Prostate gland (tissue), 2 donors: Measurements from ENCODE around the gene AFAP1. TPM values are rescaled to one million over a fixed set of nuclear protein-coding genes. Genes with fewer than 3 reads are reported as not detected.

ENCODE experiments used
- DNase-seq: peaks from one replicate; pipeline ENCODE4 v3.0.0-alpha.2; 2019; ENCODE audit warnings: low spot score
- H3K27ac ChIP-seq, 2 donors: fragments of 200-600 bp; sonication (generic); 2 replicates each; pipeline ENCODE4 v1.5.1; 2017 to 2019
- H3K27me3 ChIP-seq: fragments of 200-600 bp; sonication (generic); replicated peaks from 2 replicates; pipeline ENCODE4 v1.5.1; 2019; ENCODE audit not compliant: insufficient read depth
- H3K36me3 ChIP-seq, 2 donors: fragments of 200-600 bp; sonication (generic); 1 replicate in 1 of 2; 2 replicates in 1 of 2; pipeline versions ENCODE4 v1.5.1 to v1.8.1; 2017 to 2019
- H3K4me1 ChIP-seq: fragments of 200-600 bp; sonication (generic); replicated peaks from 2 replicates; pipeline ENCODE4 v1.5.1; 2019
- H3K4me3 ChIP-seq, 2 donors: fragments of 200-600 bp; sonication (generic); 2 replicates each; pipeline ENCODE4 v1.5.1; 2017 to 2019
- H3K9me3 ChIP-seq: fragments of 200-600 bp; sonication (generic); 2 replicates; pipeline ENCODE4 v1.5.1; 2017
- CTCF ChIP-seq, 4 experiments: fragments of 200-600 bp in 2 of 4; fragments of 450-650 bp in 2 of 4; sonication (generic) in 2 of 4; IDR thresholded peaks; 1 replicate in 3 of 4; 2 replicates in 1 of 4; pipeline ENCODE4 v1.5.1; 2016 to 2019; ENCODE audit warnings: antibody characterized with exemption in 4 of 4, mild to moderate bottlenecking in 2 of 4, moderate library complexity in 2 of 4
- POLR2A ChIP-seq: fragments of 450-650 bp; IDR thresholded peaks from one replicate; pipeline ENCODE4 v1.6.1; 2016; ENCODE audit warnings: antibody characterized with exemption, mild to moderate bottlenecking
- POLR2AphosphoS5 ChIP-seq: sonication (generic); formaldehyde crosslinking; IDR thresholded peaks from one replicate; pipeline ENCODE4 v1.6.1; 2017; ENCODE audit warnings: antibody characterized with exemption
- WGBS: methylation state at CpG from one replicate; pipeline ENCODE4 v1.1.5; 2018; 5-methylcytosine and 5-hydroxymethylcytosine counted together
- intact Hi-C: fragments of 100-400 bp; cut with DNase I; formaldehyde crosslinking; loops from one replicate; pipeline ENCODE4 v1.14.2; 2022
- total RNA-seq, 2 donors: library from RNA; depleted of rRNA; stranded (reverse); fragments of >200 nt; gene quantifications; one replicate each; pipeline ENCODE4 v1.1.0, GENCODE V29; 2016

The AFAP1 gene
- total RNA-seq, 2 donors from 2014 or later: 17.5 to 19.8 TPM

DNA sequence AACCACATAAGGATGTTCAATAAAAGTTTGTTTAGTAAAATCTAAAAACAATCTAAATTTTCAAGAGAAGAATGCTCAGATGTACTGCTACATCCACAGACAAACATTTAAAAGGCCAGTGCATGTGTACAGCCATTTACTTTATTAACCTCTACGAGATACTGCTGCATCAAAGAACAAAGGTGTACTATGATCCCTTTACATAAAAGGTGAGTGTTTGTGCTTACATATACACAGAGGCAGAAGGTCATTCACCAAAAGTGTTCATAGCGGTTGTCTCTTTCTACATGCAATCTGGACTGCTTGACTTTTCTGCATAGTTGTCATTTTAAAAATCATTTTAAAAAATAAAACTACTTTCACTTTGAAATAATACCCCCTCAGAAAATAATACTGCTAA, 81.7 kb downstream of the AFAP1 start:
- H3K9me3 ChIP-seq: no peaks in the 10 kb centered on the region
- TF ChIP-seq CTCF (IDR thresholded peaks at IDR 0.05) (no peak), POLR2A (no peak)
- intact Hi-C loops: no loop called here
- DNase-seq: no peak
- WGBS: 68% methylated on average over 2 of the region's 2 CpGs
- H3K36me3 ChIP-seq: no peaks in the 10 kb centered on the region
- no peak overlapping the region for H3K27ac ChIP-seq
- H3K4me3 ChIP-seq: no peak overlapping the region
- H3K27me3 ChIP-seq: no peaks in the 10 kb centered on the region
- H3K4me1 ChIP-seq: no peaks in the 10 kb centered on the region

- Histone ChIP-seq H3K9me3 (no peaks in the 10 kb centered on the region), H3K36me3 (no peaks in the 10 kb centered on the region), H3K4me3 (no peak overlapping the region), H3K27ac (no peak overlapping the region), H3K27me3 (no peaks in the 10 kb centered on the region), H3K4me1 (no peaks in the 10 kb centered on the region)
- WGBS: 42% methylated on average over 8 of the region's 8 CpGs
- intact Hi-C loops: no loop called here
- no peak for DNase-seq
- TF ChIP-seq POLR2A (no peak), POLR2AphosphoS5 (no peak), CTCF (IDR thresholded peaks at IDR 0.05) (no peak)
These were observed 82.4 kb downstream of the AFAP1 start for GRCh38 chr4:7857238-7857701.

DNA sequence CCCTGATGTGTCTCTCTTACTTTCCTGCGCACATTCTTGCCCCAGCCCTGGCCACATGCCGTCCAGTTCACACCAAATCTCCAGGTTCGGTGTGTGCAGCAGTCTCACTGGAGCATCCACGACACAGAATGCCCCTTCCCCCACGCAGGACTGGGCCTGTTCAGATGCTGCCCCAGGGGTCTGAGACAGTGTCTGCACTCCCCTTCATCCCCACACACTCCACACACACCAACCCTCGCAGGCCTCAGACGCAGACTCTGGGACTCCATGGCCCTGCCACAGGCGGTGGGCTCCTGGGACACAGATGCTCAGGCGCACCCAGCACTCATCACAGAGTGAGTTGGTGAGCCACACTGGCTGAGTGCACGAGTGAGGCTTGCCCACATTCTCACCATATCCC, 83.9 kb downstream of the AFAP1 start:
- TF ChIP-seq POLR2A (no peak), POLR2AphosphoS5 (no peak), CTCF (IDR thresholded peaks at IDR 0.05) (no peak)

GRCh38 chr4:7854697-7855370, 84.8 kb downstream of the AFAP1 start:
- H3K4me1 ChIP-seq: no peaks in the 10 kb centered on the region
- no peaks in the 10 kb centered on the region for H3K27me3 ChIP-seq
- TF ChIP-seq POLR2A (no peak), POLR2AphosphoS5 (no peak), CTCF (IDR thresholded peaks at IDR 0.05) (no peak)
- no peak overlapping the region for H3K4me3 ChIP-seq
- no peaks in the 10 kb centered on the region for H3K9me3 ChIP-seq
- intact Hi-C loops: no loop called here
- H3K36me3 ChIP-seq: no peaks in the 10 kb centered on the region
- DNase-seq: no peak
- no peak overlapping the region for H3K27ac ChIP-seq
- 79% methylated on average over 9 of the region's 9 CpGs for WGBS

More for the DNA sequence above, 83.9 kb downstream of the AFAP1 start:
- WGBS: 95% methylated on average over 10 of the region's 10 CpGs
- intact Hi-C loops: no loop called here
- Histone ChIP-seq H3K4me1 (no peaks in the 10 kb centered on the region), H3K27ac (no peak overlapping the region), H3K36me3 (no peaks in the 10 kb centered on the region), H3K4me3 (no peak overlapping the region), H3K27me3 (no peaks in the 10 kb centered on the region), H3K9me3 (no peaks in the 10 kb centered on the region)
- no peak for DNase-seq

GRCh38 chr4:7854216-7854615, 85.4 kb downstream of the AFAP1 start:
- Histone ChIP-seq H3K4me3 (no peak overlapping the region), H3K4me1 (no peaks in the 10 kb centered on the region), H3K9me3 (no peaks in the 10 kb centered on the region), H3K36me3 (no peaks in the 10 kb centered on the region), H3K27me3 (no peaks in the 10 kb centered on the region), H3K27ac (no peak overlapping the region)
- 79% methylated on average over 9 of the region's 9 CpGs for WGBS
- DNase-seq: no peak
- TF ChIP-seq POLR2AphosphoS5: no peak
- intact Hi-C loops: no loop called here
